Keratinocyte (primary cell): ENCODE data around the gene CMIP. TPM values are rescaled to one million over a fixed set of nuclear protein-coding genes. Genes with fewer than 3 reads are reported as not detected.
"Not testable (repeated sequence)": the region's sequence is repeated elsewhere in the genome, so short reads cannot be mapped to it uniquely, and the experiment has no call there.

Experiments
- DNase-seq: peaks from one replicate; pipeline ENCODE4 v3.0.0-alpha.2; 2011; ENCODE audit warnings: low read depth, missing footprints, low spot score
- FAIRE-seq: peaks from 2 replicates; lab custom pipeline; 2011; peaks lifted over from hg19 to GRCh38; lab: Jason Lieb, UNC
- H2AFZ ChIP-seq: 2 replicates; pipeline ENCODE4 v1.6.0; 2012; ENCODE audit warnings: low read length, control low read depth, inconsistent platforms; ENCODE audit not compliant: control insufficient read depth
- H3K27ac ChIP-seq: 2 replicates; pipeline ENCODE4 v1.5.1; 2011; ENCODE audit warnings: low read length; ENCODE audit not compliant: control insufficient read depth, insufficient read depth
- H3K27me3 ChIP-seq: 3 replicates; pipeline ENCODE4 v1.6.0; 2011; ENCODE audit warnings: low read length; ENCODE audit not compliant: control insufficient read depth, insufficient read depth; ENCODE audit errors: extremely low read depth
- H3K36me3 ChIP-seq, 2 experiments: 2 replicates in 1 of 2; 3 replicates in 1 of 2; pipeline ENCODE4 v1.5.1; 2011; ENCODE audit warnings: low read length in 2 of 2, mild to moderate bottlenecking in 1 of 2; ENCODE audit not compliant: control insufficient read depth in 2 of 2, insufficient read depth in 2 of 2; ENCODE audit errors: extremely low read depth in 1 of 2
- H3K4me1 ChIP-seq: 3 replicates; pipeline ENCODE4 v1.5.1; 2011; ENCODE audit warnings: low read length; ENCODE audit not compliant: control insufficient read depth, insufficient read depth; ENCODE audit errors: extremely low read depth
- H3K4me2 ChIP-seq: 3 replicates; pipeline ENCODE4 v1.6.0; 2011; ENCODE audit warnings: low read depth, low read length; ENCODE audit not compliant: control insufficient read depth, insufficient read depth; ENCODE audit errors: extremely low read depth
- H3K4me3 ChIP-seq, 3 experiments: fragments of 200-600 bp in 1 of 3; sonication (generic) in 1 of 3; 2 replicates in 2 of 3; 3 replicates in 1 of 3; pipeline ENCODE4 v1.5.1; 2011 to 2016; ENCODE audit warnings: low read length in 3 of 3, mild to moderate bottlenecking in 3 of 3, control low read depth in 2 of 3, inconsistent platforms in 1 of 3, low read depth in 1 of 3, mixed read lengths in 1 of 3, mixed run types in 1 of 3, moderate library complexity in 1 of 3; ENCODE audit not compliant: control insufficient read depth in 2 of 3, insufficient read depth in 2 of 3; ENCODE audit errors: extremely low read depth in 1 of 3
- H3K79me2 ChIP-seq: 2 replicates; pipeline ENCODE4 v1.6.0; 2012; ENCODE audit warnings: low read length; ENCODE audit not compliant: control insufficient read depth, insufficient read depth
- H3K9ac ChIP-seq: 3 replicates; pipeline ENCODE4 v1.6.0; 2011; ENCODE audit warnings: low read length; ENCODE audit not compliant: control insufficient read depth, insufficient read depth; ENCODE audit errors: extremely low read depth
- H3K9me1 ChIP-seq: 3 replicates; pipeline ENCODE4 v1.6.0; 2011; ENCODE audit warnings: low read length; ENCODE audit not compliant: control insufficient read depth, insufficient read depth; ENCODE audit errors: extremely low read depth
- H3K9me3 ChIP-seq: 2 replicates; pipeline ENCODE4 v1.5.1; 2012; ENCODE audit warnings: low read depth, low read length; ENCODE audit not compliant: control insufficient read depth
- H4K20me1 ChIP-seq: 3 replicates; pipeline ENCODE4 v1.6.0; 2011; ENCODE audit warnings: low read length; ENCODE audit not compliant: control insufficient read depth, insufficient read depth; ENCODE audit errors: extremely low read depth
- CTCF ChIP-seq, 3 experiments: IDR thresholded peaks in 1 of 3; conservative IDR thresholded peaks in 1 of 3; optimal IDR thresholded peaks in 1 of 3; 2 replicates in 2 of 3; 3 replicates in 1 of 3; pipeline versions ENCODE3 to v1.5.1; 2011; ENCODE audit warnings: low read length in 3 of 3, mild to moderate bottlenecking in 3 of 3, moderate library complexity in 2 of 3, control low read depth in 1 of 3, inconsistent platforms in 1 of 3; ENCODE audit not compliant: insufficient read depth in 2 of 3; ENCODE audit errors: extremely low read depth in 1 of 3
- EZH2 ChIP-seq: IDR thresholded peaks from one replicate; pipeline ENCODE4 v1.6.1; 2012; ENCODE audit warnings: inconsistent platforms, mild to moderate bottlenecking, low read length, moderate library complexity
- dilution Hi-C: fragments of 300-500 bp; cut with MboI; formaldehyde crosslinking; loops from one replicate; pipeline ENCODE4 v1.7.0; 2020; ENCODE audit warnings: low sequenced_read_pairs; ENCODE audit not compliant: extremely low pct_ligation_motif_present
- polyA plus RNA-seq, 5 experiments: library from polyadenylated mRNA; depleted of rRNA in 3 of 5; stranded (reverse) in 3 of 5; stranded (forward) in 1 of 5; unstranded in 1 of 5; fragments of >200 nt; gene quantifications; 1 replicate in 1 of 5; 2 replicates in 3 of 5; 3 replicates in 1 of 5; pipeline versions ENCODE4 v1.2.1 to v1.2.3, GENCODE V29; 2011 to 2012; ENCODE audit warnings: missing spikeins in 2 of 5, low read depth in 1 of 5, low replicate concordance in 1 of 5

Gene CMIP
- polyA plus RNA-seq, 1 donor (not counting 4 experiments of a cell fraction or from before 2014, with no cell fraction given): 5.0 TPM

GRCh38 chr16:81523387-81524115 lies 78.9 kb downstream of the CMIP start:
- no peaks in the 10 kb centered on the region for H3K9me3 ChIP-seq
- no peaks in the 10 kb centered on the region for H4K20me1 ChIP-seq
- H3K4me2 ChIP-seq: peak overlapping the region; percentile 67
- peak overlapping the region; percentile 90 for H3K27ac ChIP-seq
- peak overlapping the region in 1 of 3 experiments; percentile 17 for H3K4me3 ChIP-seq
- dilution Hi-C loops: no loop called here
- peaks cover 62% of the 10 kb centered on the region for H3K4me1 ChIP-seq
- H3K79me2 ChIP-seq: peaks cover 67% of the 10 kb centered on the region
- H3K27me3 ChIP-seq: no peaks in the 10 kb centered on the region
- H3K9ac ChIP-seq: peak overlapping the region; percentile 64
- DNase-seq (peak; percentile 93), FAIRE-seq (peak; percentile 82)
- TF ChIP-seq EZH2 (no peak), CTCF (optimal IDR thresholded peaks at IDR 0.05 in 1 of 3, IDR thresholded peaks at IDR 0.05 in 1 of 3, conservative IDR thresholded peaks at IDR 0.05 in 1 of 3; ENCODE audit: extremely low read depth in 1 of 3, insufficient read depth in 2 of 3, low read length in 3 of 3) (no peak)
- no peak overlapping the region for H2AFZ ChIP-seq
- H3K9me1 ChIP-seq: peaks cover 4% of the 10 kb centered on the region
- H3K36me3 ChIP-seq: peaks cover 6 to 9% of the 10 kb centered on the region in 2 experiments

- FAIRE-seq: no peak
- H3K9me3 ChIP-seq: no peaks in the 10 kb centered on the region
- peaks cover 64% of the 10 kb centered on the region for H3K4me1 ChIP-seq
- peak overlapping the region; percentile 64 for H3K9ac ChIP-seq
- peaks cover 6 to 9% of the 10 kb centered on the region in 2 experiments for H3K36me3 ChIP-seq
- TF ChIP-seq CTCF (optimal IDR thresholded peaks at IDR 0.05 in 1 of 3, IDR thresholded peaks at IDR 0.05 in 1 of 3, conservative IDR thresholded peaks at IDR 0.05 in 1 of 3; ENCODE audit: extremely low read depth in 1 of 3, insufficient read depth in 2 of 3, low read length in 3 of 3) (no peak), EZH2 (no peak)
- peaks cover 70% of the 10 kb centered on the region for H3K79me2 ChIP-seq
- peak overlapping the region; percentile 67 for H3K4me2 ChIP-seq
- H3K27me3 ChIP-seq: no peaks in the 10 kb centered on the region
- H4K20me1 ChIP-seq: no peaks in the 10 kb centered on the region
- DNase-seq: no peak
- H3K27ac ChIP-seq: peak overlapping the region; percentile 90
- peaks cover 4% of the 10 kb centered on the region for H3K9me1 ChIP-seq
- dilution Hi-C loops: no loop called here
- H3K4me3 ChIP-seq: no peak overlapping the region
- no peak overlapping the region for H2AFZ ChIP-seq
Observed at GRCh38 chr16:81524382-81524781, 79.8 kb downstream of the CMIP start.

- H4K20me1 ChIP-seq, FAIRE-seq, H3K4me2 ChIP-seq, H3K36me3 ChIP-seq, H3K9me1 ChIP-seq, H2AFZ ChIP-seq, H3K4me3 ChIP-seq, H3K27me3 ChIP-seq, dilution Hi-C loops, H3K9me3 ChIP-seq, DNase-seq: not testable (repeated sequence)
- Histone ChIP-seq H3K4me1 (peaks cover 67% of the 10 kb centered on the region), H3K79me2 (peaks cover 70% of the 10 kb centered on the region), H3K27ac (peak overlapping the region; percentile 99), H3K9ac (peak overlapping the region; percentile 64)
Observed at GRCh38 chr16:81524885-81525284, 80.3 kb downstream of the CMIP start.
